Stimulated activated CD8-positive, alpha-beta memory T cell treated with anti-CD3 and anti-CD28 coated beads, Interleukin-15, amount 100 ng/mL, for 1 hour (primary cell): ENCODE data around the gene SERPINB13.
"Not testable (repeated sequence)": the region's sequence is repeated elsewhere in the genome, so short reads cannot be mapped to it uniquely, and the experiment has no call there.

Experiments
- DNase-seq: peaks from one replicate; pipeline ENCODE4 v3.0.0-alpha.2; 2020; ENCODE audit warnings: low read depth

SERPINB13 gene

GRCh38 chr18:63590373-63590772 lies 3.2 kb downstream of the SERPINB13 start:
- no peak for DNase-seq

DNA sequence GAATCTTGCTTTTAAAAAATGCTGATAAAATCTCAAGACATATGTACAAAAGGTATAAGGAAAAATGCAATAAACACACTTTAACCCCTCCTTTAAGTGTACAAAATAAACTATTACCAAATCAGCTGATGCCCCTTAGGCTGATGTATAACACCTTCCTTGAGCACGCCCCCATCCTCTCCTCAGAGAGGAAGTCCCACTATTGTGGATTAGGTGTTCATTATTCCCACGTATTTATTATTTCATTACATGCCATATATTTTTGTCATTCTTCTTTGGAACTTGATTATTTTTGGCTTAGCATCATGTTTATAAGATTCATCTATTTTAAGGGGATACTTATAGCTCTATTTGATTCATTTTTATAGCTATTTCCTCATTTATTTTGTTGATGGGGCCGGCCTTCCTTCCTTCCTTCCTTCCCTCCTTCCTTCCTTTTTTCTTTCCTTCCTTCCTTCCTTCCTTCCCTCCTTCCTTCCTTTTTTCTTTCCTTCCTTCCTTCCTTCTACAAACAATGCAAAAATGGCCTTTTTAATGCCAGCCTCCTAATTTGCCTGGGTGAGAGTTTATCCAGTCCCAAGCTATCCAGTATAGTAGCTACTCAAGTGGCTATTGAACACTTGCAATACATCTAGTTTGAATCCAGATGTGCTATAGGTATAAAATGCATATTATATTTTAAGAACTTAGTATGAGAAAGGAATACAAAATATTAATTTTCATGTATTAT lies 4.0 kb downstream of the SERPINB13 start:
- no peak for DNase-seq

- DNase-seq, result no peak
These were observed 4.6 kb downstream of the SERPINB13 start for GRCh38 chr18:63591725-63592124.

GRCh38 chr18:63592471-63592870 lies 5.3 kb downstream of the SERPINB13 start:
- DNase-seq, result no peak

DNA sequence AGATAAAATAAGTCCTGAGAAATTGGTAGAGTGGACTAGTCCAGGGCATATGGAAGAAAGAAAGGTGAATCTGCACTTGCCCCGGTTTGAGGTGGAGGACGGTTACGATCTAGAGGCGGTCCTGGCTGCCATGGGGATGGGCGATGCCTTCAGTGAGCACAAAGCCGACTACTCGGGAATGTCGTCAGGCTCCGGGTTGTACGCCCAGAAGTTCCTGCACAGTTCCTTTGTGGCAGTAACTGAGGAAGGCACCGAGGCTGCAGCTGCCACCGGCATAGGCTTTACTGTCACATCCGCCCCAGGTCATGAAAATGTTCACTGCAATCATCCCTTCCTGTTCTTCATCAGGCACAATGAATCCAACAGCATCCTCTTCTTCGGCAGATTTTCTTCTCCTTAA lies 9.8 kb downstream of the SERPINB13 start:
- no peak for DNase-seq

DNA sequence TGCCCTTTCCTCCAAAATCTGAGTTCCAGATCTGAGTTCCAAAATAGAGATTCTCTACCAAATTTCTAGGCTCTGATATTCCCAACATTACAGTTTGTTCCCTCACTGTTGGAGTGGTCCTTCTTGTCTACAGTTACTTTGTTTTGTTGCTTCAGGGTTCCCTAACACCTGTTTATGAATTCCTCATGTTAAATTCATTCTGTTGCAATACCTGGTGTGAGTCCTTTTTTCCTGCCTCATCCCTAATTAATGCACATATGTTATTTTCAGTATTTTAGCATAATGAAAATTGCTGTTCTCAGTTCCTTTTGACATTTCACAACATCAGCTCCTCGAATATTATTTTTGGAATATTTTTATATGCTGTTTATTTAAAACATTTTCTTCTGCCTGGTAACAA lies 16.2 kb downstream of the SERPINB13 start:
- no peak for DNase-seq

DNA sequence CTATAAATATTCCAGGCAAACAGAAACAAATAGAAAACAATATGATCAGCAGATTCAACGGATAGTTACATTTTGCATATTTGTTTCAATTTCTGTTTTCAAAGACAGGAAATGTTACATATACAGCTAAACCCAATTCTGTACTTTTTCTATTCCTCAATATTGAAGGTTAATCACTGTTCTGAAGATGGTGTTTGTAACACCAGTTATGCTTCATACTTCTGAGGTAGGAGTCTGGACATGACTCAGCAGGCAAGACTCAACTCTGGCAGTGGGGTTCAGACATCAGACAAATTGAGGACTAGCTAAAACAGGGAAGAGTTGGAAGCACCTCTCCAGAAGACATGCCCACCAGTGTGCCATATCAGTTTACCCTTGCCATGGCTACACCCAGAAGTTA lies 16.6 kb downstream of the SERPINB13 start:
- DNase-seq, result no peak

- no peak for DNase-seq
These were observed 17.8 kb downstream of the SERPINB13 start for GRCh38 chr18:63604791-63605567.

GRCh38 chr18:63606526-63606925 lies 19.4 kb downstream of the SERPINB13 start:
- DNase-seq, result no peak

GRCh38 chr18:63613420-63613819 lies 26.3 kb downstream of the SERPINB13 start:
- no peak for DNase-seq

GRCh38 chr18:63617049-63617914 lies 30.1 kb downstream of the SERPINB13 start:
- no peak for DNase-seq

DNA sequence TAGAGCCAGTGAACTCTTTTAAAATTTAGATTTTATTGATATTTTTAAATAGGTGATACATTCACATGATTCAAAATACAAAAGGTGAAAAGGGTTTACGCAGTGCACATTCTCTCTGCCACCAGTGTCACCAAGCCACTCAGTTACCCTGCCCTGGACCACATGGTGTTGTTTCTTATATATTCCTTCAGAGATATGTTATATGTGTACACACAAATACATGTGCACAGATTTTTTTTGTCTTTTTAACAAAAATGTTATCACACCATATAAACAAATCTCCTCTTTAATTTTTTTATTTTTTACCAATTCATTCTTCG lies 30.7 kb downstream of the SERPINB13 start:
- DNase-seq, result no peak

- no peak for DNase-seq
These were observed 32.5 kb downstream of the SERPINB13 start for GRCh38 chr18:63619661-63620060.

DNA sequence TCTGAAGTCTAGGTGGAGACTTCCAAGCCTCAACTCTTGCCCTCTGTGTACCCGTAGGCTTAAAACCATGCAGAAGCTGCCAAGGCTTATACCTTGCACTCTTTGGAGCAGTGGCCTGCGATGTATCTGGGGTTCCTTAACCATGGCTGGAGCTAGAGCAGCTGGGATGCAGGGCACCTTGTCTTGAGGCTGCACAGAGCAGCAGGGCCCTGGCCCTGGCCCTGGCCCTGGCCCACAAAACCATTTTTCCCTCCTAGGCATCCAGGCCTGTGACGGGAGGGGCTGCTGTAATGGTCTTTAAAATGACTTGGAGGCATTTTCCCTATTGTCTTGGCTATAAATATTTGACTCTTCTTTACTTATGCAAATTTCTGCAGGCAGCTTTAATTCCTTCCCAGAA lies 37.7 kb downstream of the SERPINB13 start:
- no peak for DNase-seq

- no peak for DNase-seq
These were observed 39.3 kb downstream of the SERPINB13 start for GRCh38 chr18:63626431-63626830.

GRCh38 chr18:63627819-63628218 lies 40.7 kb downstream of the SERPINB13 start:
- DNase-seq, result no peak

- no peak for DNase-seq
These were observed 50.6 kb downstream of the SERPINB13 start for GRCh38 chr18:63637703-63638102.

GRCh38 chr18:63641157-63641680 lies 54.1 kb downstream of the SERPINB13 start:
- not testable (repeated sequence) for DNase-seq

GRCh38 chr18:63642668-63643356 lies 55.7 kb downstream of the SERPINB13 start:
- not testable (repeated sequence) for DNase-seq

GRCh38 chr18:63644142-63644541 lies 57.0 kb downstream of the SERPINB13 start, which contains the start of gene SERPINB4:
TSS of gene SERPINB4 (minus strand) at chr18:63644256. CDS start at chr18:63643577, 679 bp downstream.
- DNase-seq, result not testable (repeated sequence)

GRCh38 chr18:63644694-63645093 lies 57.6 kb downstream of the SERPINB13 start:
- DNase-seq, result not testable (repeated sequence)

DNA sequence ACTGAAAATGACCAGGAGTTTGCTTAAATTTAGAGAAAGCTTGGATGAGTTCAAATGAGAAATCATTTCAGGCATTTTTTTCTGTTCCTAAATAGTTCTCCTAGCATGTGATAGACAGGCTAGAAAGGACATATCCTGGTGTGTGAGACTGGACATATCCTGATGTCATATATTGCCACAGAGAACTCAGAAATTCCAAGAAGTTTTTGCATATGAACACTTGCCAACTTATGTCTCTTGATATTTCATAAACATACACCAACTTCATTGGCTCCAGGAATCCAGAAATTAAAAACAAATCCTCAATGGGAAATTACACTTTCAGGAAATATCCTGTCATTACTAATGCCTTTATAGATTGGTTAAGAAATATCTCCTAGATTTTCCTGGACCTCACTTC lies 59.8 kb downstream of the SERPINB13 start:
- DNase-seq, result no peak
